Measurements from ENCODE around the gene SLC25A21. TPM values are rescaled to one million over a fixed set of nuclear protein-coding genes. Genes with fewer than 3 reads are reported as not detected.

SLC25A21 gene
- polyA plus RNA-seq, 2 of the 4 experiments (the other 2 are of a cell fraction), result 0.68 to 1.4 TPM

DNA sequence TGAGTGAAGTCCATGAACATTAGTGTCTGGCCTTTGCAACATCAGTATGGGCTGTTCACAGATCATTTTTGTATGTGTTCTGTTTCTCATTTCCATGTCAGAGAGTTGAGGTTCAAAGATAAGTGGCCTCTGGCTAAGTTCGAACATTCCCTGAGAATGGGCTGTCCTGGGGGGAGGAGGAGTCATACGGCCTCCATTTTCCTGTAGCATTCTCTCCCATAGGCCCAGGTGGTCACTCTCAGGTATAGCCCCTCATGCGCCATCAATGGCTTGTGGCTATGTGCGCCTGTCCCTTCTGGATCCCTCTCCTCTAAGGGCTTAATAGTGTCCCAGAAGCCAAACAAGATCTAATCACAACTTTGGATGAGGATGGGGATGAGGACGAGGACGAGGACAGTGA is 345.8 kb downstream of the SLC25A21 start:
- DNase-seq (ENCODE audit: low read depth in 1 of 2, low spot score in 1 of 2), result no peak
- no peak for ATAC-seq
- no peak overlapping the region for H3K4me2 ChIP-seq
- WGBS (ENCODE audit: missing lambda C conversion rate), result 72% methylated on average over 6 of the region's 6 CpGs
- ChIA-PET POLR2A (no interaction called here), CTCF (no interaction called here)
- H3K9me3 ChIP-seq, result no peaks in the 10 kb centered on the region
- no peak overlapping the region for H3K27ac ChIP-seq
- TF ChIP-seq ZC3H11A (IDR thresholded peaks at IDR 0.05) (no peak), MAFK (IDR thresholded peaks at IDR 0.05; ENCODE audit: partially characterized antibody) (no peak), ZFP36 (IDR thresholded peaks at IDR 0.05; ENCODE audit: borderline replicate concordance, partially characterized antibody) (no peak), RNF2 (IDR thresholded peaks at IDR 0.05; ENCODE audit: borderline replicate concordance, low read depth) (no peak), NPAS2 (CRISPR knock-in tag; IDR thresholded peaks at IDR 0.05; ENCODE audit: borderline replicate concordance) (no peak), KDM1A (IDR thresholded peaks at IDR 0.05; ENCODE audit: low read depth) (no peak), POLR2A (IDR thresholded peaks at IDR 0.05; ENCODE audit: low read length) (no peak), RCOR1 (IDR thresholded peaks at IDR 0.05; ENCODE audit: low read depth, low read length) (no peak), HEYL (CRISPR knock-in tag; IDR thresholded peaks at IDR 0.05) (no peak), FOSB (CRISPR knock-in tag; IDR thresholded peaks at IDR 0.05) (no peak), JUNB (IDR thresholded peaks at IDR 0.05) (no peak), JUN (IDR thresholded peaks at IDR 0.05) (no peak), KDM5A (IDR thresholded peaks at IDR 0.05) (no peak), EHMT2 (IDR thresholded peaks at IDR 0.05; ENCODE audit: low read depth) (no peak), ZNF302 (CRISPR knock-in tag; IDR thresholded peaks at IDR 0.05) (no peak), EHF (CRISPR knock-in tag; IDR thresholded peaks at IDR 0.05) (no peak)
- TF ChIP-seq, protein P1, sequence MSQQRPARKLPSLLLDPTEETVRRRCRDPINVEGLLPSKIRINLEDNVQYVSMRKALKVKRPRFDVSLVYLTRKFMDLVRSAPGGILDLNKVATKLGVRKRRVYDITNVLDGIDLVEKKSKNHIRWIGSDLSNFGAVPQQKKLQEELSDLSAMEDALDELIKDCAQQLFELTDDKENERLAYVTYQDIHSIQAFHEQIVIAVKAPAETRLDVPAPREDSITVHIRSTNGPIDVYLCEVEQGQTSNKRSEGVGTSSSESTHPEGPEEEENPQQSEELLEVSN (IDR thresholded peaks at IDR 0.05; ENCODE audit: borderline replicate concordance, low read depth), result no peak
- TF ChIP-seq, protein P2, sequence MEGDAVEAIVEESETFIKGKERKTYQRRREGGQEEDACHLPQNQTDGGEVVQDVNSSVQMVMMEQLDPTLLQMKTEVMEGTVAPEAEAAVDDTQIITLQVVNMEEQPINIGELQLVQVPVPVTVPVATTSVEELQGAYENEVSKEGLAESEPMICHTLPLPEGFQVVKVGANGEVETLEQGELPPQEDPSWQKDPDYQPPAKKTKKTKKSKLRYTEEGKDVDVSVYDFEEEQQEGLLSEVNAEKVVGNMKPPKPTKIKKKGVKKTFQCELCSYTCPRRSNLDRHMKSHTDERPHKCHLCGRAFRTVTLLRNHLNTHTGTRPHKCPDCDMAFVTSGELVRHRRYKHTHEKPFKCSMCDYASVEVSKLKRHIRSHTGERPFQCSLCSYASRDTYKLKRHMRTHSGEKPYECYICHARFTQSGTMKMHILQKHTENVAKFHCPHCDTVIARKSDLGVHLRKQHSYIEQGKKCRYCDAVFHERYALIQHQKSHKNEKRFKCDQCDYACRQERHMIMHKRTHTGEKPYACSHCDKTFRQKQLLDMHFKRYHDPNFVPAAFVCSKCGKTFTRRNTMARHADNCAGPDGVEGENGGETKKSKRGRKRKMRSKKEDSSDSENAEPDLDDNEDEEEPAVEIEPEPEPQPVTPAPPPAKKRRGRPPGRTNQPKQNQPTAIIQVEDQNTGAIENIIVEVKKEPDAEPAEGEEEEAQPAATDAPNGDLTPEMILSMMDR (IDR thresholded peaks at IDR 0.05), result no peak
- TF ChIP-seq, protein P3, sequence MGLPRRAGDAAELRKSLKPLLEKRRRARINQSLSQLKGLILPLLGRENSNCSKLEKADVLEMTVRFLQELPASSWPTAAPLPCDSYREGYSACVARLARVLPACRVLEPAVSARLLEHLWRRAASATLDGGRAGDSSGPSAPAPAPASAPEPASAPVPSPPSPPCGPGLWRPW (IDR thresholded peaks at IDR 0.05), result no peak
- no peak for FAIRE-seq
- H3K4me1 ChIP-seq, result no peaks in the 10 kb centered on the region
- H3K4me3 ChIP-seq, result no peak overlapping the region

DNA sequence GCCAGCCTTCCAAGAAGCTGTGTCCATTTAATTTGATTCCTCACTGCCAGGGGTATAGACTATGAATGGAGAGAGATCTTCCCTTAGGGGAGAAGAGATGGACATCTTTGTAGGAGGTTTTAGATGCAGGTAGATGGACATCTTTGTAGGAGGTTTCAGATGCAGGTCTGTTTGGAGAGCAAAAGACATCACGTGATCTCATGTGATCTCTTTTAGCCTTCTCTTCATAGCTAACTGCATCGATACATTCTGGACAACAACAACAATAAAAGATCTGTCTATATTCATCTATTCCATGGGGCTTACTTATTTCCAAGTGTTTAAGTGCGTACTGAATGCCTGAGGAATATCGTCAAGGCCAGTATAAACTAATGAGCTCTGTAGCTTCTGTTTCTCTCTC is 347.6 kb downstream of the SLC25A21 start:
- H3K9me3 ChIP-seq, result no peaks in the 10 kb centered on the region
- ATAC-seq (no peak), DNase-seq (ENCODE audit: low read depth in 1 of 2, low spot score in 1 of 2) (no peak), FAIRE-seq (no peak)
- ChIA-PET CTCF (no interaction called here), POLR2A (no interaction called here)
- no peak overlapping the region for H3K4me3 ChIP-seq
- no peak overlapping the region for H3K27ac ChIP-seq
- WGBS (ENCODE audit: missing lambda C conversion rate), result 82% methylated on average over 4 of the region's 4 CpGs
- no peak for TF ChIP-seq TFCP2L1 (CRISPR knock-in tag; IDR thresholded peaks at IDR 0.05)
- no peak for TF ChIP-seq CEBPB (IDR thresholded peaks at IDR 0.05)
- TF ChIP-seq MAZ (IDR thresholded peaks at IDR 0.05; ENCODE audit: borderline replicate concordance, low read depth, low read length), result no peak
- peaks cover 3% of the 10 kb centered on the region; the same call in 1 of the 3 replicates for H3K4me1 ChIP-seq
- no peak overlapping the region for H3K4me2 ChIP-seq

DNA sequence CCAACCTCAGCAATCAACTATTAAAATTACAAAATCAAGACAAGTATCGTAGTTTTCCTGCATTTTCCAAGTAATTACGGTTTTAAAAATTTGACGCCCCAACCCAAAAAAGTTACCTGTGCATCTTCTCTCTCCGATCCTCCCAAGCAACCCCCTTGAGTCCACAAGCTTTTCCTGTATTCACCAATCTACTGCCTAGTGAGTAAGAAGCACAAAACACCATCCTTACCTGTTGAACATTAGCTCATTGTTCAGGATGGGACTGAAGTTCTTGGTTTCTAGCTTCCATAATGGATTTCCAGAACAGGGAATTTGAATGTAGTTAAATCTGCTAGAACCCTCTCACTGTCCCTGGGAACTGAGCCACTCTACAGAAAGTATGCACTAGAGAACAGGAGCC is 348.8 kb downstream of the SLC25A21 start:
- no peak overlapping the region for H3K4me2 ChIP-seq
- WGBS (ENCODE audit: missing lambda C conversion rate), result 62% methylated on average over 4 of the region's 4 CpGs
- H3K9me3 ChIP-seq, result no peaks in the 10 kb centered on the region
- FAIRE-seq (no peak), DNase-seq (ENCODE audit: low read depth in 1 of 2, low spot score in 1 of 2) (no peak), ATAC-seq (no peak)
- POLR2A ChIA-PET, result no interaction called here
- H3K27ac ChIP-seq, result no peak overlapping the region
- CTCF ChIA-PET, result no interaction called here
- H3K4me1 ChIP-seq, result peaks cover 3% of the 10 kb centered on the region; the same call in 1 of the 3 replicates
- H3K4me3 ChIP-seq, result no peak overlapping the region
- TF ChIP-seq, protein P4, sequence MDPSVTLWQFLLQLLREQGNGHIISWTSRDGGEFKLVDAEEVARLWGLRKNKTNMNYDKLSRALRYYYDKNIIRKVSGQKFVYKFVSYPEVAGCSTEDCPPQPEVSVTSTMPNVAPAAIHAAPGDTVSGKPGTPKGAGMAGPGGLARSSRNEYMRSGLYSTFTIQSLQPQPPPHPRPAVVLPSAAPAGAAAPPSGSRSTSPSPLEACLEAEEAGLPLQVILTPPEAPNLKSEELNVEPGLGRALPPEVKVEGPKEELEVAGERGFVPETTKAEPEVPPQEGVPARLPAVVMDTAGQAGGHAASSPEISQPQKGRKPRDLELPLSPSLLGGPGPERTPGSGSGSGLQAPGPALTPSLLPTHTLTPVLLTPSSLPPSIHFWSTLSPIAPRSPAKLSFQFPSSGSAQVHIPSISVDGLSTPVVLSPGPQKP (IDR thresholded peaks at IDR 0.05; ENCODE audit: low read depth, low read length), result no peak
- TF ChIP-seq EHMT2 (IDR thresholded peaks at IDR 0.05; ENCODE audit: low read depth) (no peak), RNF2 (IDR thresholded peaks at IDR 0.05; ENCODE audit: borderline replicate concordance, low read depth) (no peak), CHD4 (IDR thresholded peaks at IDR 0.05; ENCODE audit: borderline replicate concordance) (no peak), CBX8 (IDR thresholded peaks at IDR 0.05) (no peak), BHLHE40 (IDR thresholded peaks at IDR 0.05; ENCODE audit: low read depth, low read length) (no peak), RCOR1 (IDR thresholded peaks at IDR 0.05; ENCODE audit: low read depth, low read length) (no peak), MYC (IDR thresholded peaks at IDR 0.05; ENCODE audit: borderline replicate concordance, low read length) (no peak), JUNB (IDR thresholded peaks at IDR 0.05) (no peak)
- TF ChIP-seq, protein P1 (IDR thresholded peaks at IDR 0.05; ENCODE audit: borderline replicate concordance, low read depth), result no peak
